GM06990 (cell line): ENCODE results near the gene PKP4.
"Not testable (repeated sequence)": the region's sequence is repeated elsewhere in the genome, so short reads cannot be mapped to it uniquely, and the experiment has no call there.

Source experiments
- DNase-seq: peaks from one replicate; pipeline ENCODE4 v3.0.0-alpha.2; 2011; ENCODE audit not compliant: insufficient read length; ENCODE audit errors: extremely low read depth
- H3K27me3 ChIP-seq: replicated peaks from 2 replicates; pipeline ENCODE4 v1.6.0; 2011; ENCODE audit warnings: low read length; ENCODE audit not compliant: control insufficient read depth, insufficient read depth
- H3K36me3 ChIP-seq: 2 replicates; pipeline ENCODE4 v1.5.1; 2011; ENCODE audit warnings: low read length; ENCODE audit not compliant: control insufficient read depth, insufficient read depth
- H3K4me3 ChIP-seq: replicated peaks from 2 replicates; pipeline ENCODE4 v1.5.1; 2011; ENCODE audit warnings: low read depth, mild to moderate bottlenecking, control low read depth, low read length
- TF ChIP-seq, protein P1 (sequence below): IDR thresholded peaks from 2 replicates; pipeline ENCODE4 v1.5.1; 2011; ENCODE audit warnings: low read length, control low read depth, mild to moderate bottlenecking, inconsistent platforms; ENCODE audit not compliant: insufficient read depth, poor library complexity, severe bottlenecking

Gene PKP4

DNA sequence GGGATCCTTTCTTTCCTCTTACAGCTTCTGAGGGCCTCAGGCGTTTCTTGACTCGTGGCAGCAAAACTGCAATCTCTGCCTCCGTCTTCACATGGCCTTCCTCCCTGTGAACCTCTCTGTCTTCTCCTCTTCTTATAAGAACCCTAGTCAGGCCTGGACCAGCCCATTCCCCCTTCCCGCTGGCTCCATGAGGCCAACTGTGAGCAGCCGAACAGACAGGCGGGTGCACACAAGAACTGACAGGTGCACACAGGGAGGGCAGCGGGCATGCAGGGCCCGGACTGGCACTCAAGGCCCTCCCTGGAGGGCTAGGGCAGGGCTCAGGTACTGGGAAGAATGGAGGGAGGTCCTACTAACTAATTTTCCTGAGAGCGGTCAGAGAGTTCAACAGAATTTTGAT is 246.0 kb downstream of the PKP4 start:
- no peak for DNase-seq
- H3K4me3 ChIP-seq: no peak overlapping the region
- no peaks in the 10 kb centered on the region for H3K27me3 ChIP-seq
- TF ChIP-seq, protein P1, sequence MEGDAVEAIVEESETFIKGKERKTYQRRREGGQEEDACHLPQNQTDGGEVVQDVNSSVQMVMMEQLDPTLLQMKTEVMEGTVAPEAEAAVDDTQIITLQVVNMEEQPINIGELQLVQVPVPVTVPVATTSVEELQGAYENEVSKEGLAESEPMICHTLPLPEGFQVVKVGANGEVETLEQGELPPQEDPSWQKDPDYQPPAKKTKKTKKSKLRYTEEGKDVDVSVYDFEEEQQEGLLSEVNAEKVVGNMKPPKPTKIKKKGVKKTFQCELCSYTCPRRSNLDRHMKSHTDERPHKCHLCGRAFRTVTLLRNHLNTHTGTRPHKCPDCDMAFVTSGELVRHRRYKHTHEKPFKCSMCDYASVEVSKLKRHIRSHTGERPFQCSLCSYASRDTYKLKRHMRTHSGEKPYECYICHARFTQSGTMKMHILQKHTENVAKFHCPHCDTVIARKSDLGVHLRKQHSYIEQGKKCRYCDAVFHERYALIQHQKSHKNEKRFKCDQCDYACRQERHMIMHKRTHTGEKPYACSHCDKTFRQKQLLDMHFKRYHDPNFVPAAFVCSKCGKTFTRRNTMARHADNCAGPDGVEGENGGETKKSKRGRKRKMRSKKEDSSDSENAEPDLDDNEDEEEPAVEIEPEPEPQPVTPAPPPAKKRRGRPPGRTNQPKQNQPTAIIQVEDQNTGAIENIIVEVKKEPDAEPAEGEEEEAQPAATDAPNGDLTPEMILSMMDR: no peak
- no peaks in the 10 kb centered on the region for H3K36me3 ChIP-seq

DNA sequence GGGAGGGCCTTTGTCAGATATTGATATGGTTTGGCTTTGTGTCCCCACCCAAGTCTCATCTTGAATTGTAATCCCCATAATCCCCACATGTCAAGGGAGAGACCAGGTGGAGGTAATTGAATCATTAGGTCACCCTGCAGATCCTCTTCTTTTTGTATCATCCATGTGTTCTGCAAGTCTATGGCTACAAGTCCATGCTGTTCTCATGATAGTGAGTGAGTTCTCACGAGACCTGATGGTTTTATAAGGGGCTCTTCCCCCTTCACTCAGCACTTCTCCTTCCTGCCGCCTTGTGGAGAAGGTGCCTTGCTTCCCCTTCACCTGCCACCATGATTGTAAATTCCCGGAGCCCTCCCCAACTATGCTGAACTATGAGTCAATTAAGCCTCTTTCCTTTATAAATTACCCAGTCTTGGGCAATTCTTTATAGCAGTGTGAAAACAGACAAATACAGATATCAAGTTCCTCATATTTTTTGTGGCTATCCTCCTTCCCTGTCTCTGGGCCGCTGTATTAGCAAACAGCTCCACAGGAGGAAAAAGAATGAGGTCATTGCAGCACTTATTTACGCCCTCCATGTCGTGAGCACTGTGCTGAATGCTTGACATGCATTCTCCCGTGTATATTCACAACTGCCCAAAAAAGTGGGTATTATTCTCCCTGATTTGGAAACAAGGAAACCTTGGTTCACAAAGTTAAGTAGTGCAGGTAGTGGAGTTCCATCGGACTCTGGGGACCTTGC is 248.1 kb downstream of the PKP4 start:
- H3K4me3 ChIP-seq, H3K27me3 ChIP-seq, DNase-seq, H3K36me3 ChIP-seq: not testable (repeated sequence)

DNA sequence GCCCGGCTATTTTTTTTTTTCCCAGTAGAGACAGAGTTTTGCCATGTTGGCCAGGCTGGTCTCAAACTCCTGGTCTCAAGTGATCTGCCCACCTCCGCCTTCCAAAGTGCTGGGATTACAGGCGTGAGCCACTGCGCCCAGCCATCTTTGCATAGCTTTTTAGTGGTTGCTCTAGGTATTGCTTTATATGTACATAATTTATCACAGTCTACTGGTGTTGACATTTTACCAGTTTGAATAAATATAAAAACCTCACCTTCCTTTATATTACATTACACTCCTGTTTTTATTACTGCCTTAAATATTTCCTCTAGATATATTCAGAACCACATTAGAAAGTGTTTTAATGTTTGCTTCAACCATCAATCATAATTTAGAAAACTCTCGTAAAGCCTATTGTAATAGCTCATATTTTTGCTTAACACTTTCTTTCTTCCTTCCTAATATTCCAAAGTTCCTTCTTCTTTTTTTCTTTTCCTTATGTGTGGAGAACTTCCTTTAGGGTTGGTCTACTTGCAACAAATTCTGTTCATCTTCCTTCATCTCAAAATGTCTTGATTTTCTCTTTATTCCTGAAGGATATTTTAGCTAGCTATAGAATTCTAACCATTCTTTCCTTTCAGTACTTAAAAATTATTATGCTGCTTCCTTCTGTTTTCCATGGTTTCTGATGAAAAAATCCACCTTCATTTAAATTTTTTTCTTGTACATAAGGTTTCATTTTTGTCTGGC is 256.2 kb downstream of the PKP4 start:
- no peak overlapping the region for H3K4me3 ChIP-seq
- TF ChIP-seq, protein P1: no peak
- H3K36me3 ChIP-seq: no peaks in the 10 kb centered on the region
- no peak for DNase-seq
- no peaks in the 10 kb centered on the region for H3K27me3 ChIP-seq

DNA sequence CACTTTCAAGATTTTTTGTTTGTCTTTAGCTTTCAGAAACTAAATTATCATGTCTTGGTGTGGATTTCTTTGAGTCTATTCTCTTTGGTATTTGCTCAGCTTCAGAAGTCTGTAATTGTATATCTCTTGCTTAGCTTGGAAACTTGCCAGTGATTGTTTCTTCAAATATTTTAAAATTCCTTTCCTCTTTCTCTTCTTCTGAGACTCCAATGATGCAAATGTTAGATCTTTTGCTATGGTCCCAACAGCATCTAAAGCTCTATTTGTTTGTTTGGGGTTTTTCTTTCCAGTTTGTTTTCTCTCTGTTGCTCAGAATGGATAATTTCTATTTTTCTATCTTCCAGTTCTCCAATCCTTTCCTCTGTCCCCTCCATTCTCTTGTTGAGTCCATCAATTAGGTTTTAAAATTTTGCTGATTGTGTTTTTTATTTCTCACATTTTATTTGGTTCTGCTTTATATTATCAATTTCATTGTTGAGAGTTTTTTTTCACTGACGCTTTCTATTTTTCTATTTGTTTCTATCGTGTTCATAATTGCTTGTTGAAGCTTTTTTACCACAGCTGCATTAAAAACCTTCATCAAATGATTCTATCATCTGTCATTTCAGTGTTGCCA is 256.9 kb downstream of the PKP4 start:
- no peak overlapping the region for H3K4me3 ChIP-seq
- H3K36me3 ChIP-seq: no peaks in the 10 kb centered on the region
- DNase-seq: no peak
- TF ChIP-seq, protein P1: no peak
- H3K27me3 ChIP-seq: no peaks in the 10 kb centered on the region

DNA sequence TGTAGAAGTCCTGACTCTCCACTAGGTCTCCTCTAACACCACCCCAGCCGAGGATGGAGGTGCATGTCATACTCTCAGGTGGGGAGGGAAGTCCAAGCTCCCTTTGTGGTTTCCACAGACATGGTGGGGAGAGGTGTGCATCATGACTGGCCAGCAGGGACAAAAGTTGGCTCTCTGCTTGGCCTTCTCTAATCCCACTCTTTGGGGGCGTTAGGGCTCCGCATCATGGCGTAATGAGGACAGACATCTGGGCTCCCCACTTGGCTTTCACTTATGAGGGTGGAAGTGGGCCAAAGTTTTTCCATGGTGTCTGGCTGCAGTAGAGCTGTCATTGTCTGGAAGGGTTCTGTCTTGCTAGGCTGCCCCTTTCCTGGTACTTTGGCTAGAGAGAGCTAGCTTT is 257.7 kb downstream of the PKP4 start:
- Histone ChIP-seq H3K36me3 (no peaks in the 10 kb centered on the region), H3K4me3 (no peak overlapping the region), H3K27me3 (no peaks in the 10 kb centered on the region)
- no peak for DNase-seq
- TF ChIP-seq, protein P1: no peak

DNA sequence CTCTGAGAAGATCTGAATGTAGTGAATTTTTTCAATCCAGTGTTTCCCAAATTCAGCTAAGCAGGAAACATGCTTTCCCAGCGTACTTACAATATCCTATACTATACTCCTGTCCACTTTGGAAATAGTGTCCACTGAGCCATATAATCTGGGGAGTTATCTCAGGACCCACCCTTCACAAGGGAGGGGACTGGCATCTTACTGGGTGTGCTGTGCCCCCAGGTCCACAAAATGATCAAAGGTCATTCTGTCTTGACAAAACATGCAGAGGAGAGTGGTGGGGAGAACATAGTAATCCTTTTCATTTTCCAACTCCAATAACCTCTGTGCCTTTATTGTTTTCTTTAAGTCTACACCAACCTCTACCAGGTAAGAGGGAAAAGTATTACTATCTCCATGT is 258.6 kb downstream of the PKP4 start:
- Histone ChIP-seq H3K4me3 (no peak overlapping the region), H3K36me3 (no peaks in the 10 kb centered on the region), H3K27me3 (no peaks in the 10 kb centered on the region)
- TF ChIP-seq, protein P1: no peak
- DNase-seq: no peak
